Measurements from ENCODE around the gene LMX1A.

Gene LMX1A

GRCh38 chr1:165355977-165356811 is at the start of gene LMX1A:
TSS of gene LMX1A (minus strand) at chr1:165356715. CDS start at chr1:165355559, 1,156 bp downstream.
- no peak for DNase-seq (ENCODE audit: low read depth)

DNA sequence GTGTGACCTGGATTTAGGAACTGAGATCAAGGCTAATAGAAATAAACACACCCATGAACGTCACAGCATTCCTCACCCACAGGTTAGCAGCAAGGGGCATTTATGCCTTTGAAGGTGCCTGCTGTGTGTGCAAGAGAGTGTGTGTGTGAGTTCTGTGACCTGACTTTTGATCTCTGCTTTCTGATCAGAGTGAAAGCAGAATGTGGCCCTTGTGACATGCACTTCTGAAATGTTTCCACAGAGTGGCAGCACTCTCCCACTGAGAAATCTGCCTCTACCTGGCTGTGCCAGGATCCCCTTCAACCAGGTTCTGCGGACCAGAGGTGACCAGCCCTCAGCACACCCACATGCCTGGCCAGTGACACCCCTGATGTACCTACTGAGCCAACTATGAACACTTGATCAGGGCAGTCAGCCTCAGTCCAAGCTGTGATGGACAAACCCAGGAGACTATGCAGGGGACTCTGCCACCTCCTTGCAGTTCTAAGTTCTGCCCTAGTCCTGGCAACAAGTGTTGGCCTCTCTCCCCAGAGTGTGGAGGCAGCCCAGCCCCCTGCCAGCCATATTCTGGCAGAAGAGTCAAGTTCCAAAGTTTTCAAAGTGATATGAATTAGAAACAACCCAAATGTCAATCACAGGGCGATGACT is 47.4 kb upstream of the LMX1A start:
- no peak for DNase-seq (ENCODE audit: low read depth)

DNA sequence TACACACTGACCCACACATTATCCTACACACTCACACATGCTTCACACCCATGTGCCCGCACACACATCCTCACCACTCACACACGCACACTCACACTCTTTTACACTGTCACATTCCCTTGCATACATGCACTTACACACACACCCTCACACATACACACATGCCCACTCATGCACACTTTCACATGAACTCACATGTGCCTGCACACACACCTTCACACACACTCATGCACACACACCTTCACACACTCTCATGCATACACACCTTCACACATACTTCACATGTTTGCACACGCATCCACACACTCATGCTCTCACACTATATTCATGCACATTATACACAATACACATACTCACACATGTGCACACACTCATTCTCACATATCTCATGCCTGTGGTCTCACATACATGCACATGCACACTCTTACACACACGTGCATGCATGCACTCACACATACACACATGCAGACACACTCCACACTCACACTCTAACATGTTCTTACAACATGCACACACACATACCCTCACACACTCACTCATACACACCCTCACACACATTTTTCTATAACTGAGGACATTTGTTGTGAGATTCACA is 46.1 kb upstream of the LMX1A start:
- no peak for DNase-seq (ENCODE audit: low read depth)

DNA sequence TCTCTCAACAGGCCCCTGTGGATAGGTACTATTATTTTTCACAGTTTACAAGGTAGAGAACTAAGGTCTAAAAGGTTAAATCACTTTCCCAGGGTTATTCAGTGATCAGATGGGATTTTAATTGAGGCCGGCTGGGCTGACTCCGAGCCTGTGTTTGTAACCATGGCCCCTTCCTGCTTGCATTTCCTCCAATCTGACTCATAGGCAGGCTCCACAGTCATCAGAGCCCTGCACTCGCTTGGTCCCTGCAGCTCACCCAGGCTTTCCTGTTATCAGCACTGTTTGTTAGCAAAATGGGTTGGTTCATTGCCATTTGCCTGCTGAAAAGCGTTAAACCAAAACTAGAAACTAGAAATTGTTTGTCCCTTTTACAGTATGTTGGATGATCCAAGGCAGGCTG is 41.4 kb upstream of the LMX1A start:
- DNase-seq (ENCODE audit: low read depth), result no peak

DNA sequence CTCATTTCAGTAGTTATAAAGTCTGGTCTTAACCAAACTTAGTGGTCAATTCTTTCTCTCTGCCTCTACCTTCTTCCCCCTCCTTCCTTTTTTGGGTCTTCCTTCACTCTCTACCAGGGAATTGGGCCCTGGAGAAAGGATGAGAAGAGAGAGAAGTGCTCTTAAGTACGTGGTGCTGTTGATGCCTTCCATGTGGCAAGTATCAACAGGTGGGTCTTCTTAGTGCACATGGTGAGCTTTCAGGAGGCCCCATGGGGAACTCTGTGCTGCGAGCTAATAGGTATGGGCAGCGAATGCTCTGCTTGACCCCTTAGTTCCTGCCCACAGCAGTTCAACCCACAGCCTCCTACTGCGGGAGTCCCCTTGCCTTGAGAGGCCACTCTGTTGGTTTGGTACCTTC is 39.4 kb upstream of the LMX1A start:
- no peak for DNase-seq (ENCODE audit: low read depth)

DNA sequence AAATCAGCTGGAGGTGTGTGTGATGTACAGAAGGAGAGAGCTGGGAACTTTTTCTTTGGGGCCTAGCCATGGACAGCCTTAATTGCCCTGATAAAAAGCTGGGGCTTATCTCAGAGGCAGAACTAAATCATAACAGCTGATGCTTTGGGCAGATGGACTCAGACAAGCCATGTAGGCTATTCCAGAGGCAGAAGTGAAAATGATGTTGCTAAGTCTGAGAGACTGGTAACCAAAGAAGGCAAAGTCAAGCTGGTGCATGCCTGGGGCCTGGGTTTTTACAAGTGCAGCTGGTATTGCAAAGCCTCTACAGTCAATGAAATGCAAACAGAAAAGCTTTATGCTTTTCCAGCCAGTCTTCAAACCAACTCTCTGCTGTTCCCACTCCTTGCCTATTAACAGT is 39.0 kb upstream of the LMX1A start:
- DNase-seq (ENCODE audit: low read depth), result no peak

DNA sequence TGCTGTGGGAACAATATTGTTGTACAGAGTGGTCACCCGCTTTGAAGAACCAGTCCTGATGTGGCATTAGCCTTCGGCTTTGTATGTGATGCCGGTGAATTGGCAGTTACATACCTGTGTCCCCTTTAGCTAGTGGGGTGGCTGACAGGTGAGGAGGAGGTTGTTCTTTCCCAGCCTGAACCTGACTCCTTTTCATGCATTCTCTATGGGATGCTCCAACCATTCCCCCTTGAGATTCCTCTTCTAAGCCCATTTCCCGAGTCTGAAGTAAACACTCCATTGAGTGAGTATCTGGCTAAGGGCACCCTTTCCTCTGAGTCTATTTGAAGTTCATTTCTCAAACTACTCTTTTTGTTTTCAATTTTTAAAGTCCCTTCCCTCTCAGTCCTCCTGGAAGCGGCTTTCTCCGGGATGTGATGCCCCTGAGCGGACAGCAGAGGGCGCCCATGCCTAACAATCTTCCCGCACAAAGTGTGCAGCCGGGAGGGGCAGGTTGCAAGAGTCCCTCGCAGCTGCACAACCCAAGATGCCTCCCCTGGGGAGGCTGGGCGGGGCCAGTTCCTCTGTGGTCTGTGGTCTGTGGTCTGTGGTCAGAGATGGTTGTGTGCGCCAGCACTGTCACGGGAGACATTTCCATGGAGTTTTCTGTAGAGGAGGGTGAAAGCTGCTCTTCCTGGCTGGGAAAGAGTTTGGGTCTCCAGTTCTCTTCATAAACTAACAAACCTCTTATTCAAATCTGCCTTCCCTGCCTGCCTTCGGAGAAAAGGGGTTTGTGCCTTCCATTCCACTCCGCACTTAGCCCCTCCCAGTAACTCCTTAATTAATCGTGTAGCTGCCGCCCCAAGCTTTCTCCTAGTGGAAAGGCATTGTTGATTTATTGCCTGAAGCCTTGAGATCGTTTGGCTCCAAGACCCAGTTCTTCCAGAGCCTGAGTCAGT is 36.4 kb upstream of the LMX1A start:
- DNase-seq (ENCODE audit: low read depth), result peak; percentile 80

GRCh38 chr1:165389609-165390008 is 33.1 kb upstream of the LMX1A start:
- no peak for DNase-seq (ENCODE audit: low read depth)

- DNase-seq (ENCODE audit: low read depth), result no peak
Observed at GRCh38 chr1:165387961-165388360, 31.4 kb upstream of the LMX1A start.

- no peak for DNase-seq (ENCODE audit: low read depth)
Observed at GRCh38 chr1:165387505-165387904, 31.0 kb upstream of the LMX1A start.

DNA sequence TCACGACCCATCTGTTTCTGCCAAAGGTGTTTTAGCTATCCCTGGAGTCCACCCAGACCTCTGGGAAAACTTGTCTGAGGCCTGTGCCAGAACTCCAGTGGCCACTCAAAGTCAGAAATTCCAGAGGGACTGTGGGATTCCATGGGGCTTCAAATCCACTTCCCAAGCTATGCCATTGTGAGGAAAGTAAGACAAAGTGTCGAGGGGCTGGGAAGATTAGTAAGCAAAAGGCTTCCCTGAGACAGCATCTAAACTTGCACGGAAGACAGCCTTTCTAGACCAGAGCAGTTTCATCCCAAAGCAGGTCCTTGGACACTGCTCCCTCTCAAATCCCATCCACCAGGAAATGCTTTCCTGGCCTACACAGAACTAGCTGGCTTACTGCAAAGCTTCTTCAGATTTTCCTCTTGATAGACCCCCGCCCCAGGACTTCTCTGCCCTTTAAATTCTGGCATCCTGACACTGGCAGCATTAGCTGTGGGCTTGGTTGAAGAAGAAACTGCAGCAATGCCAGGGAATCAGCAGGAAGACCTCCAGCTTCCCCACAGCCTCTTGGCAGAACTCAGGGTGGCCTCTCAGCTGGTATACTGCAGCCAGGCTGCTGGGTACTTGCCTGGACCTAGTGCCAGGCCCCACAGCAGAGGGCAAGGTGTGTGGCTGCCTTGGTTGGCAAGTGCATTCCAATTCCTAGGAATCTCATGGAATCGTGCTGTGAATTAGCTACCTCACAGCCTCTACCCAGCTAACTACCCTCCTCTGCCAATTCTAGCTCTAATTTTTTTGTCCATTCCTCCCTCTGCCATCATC is 27.3 kb upstream of the LMX1A start:
- no peak for DNase-seq (ENCODE audit: low read depth)

DNA sequence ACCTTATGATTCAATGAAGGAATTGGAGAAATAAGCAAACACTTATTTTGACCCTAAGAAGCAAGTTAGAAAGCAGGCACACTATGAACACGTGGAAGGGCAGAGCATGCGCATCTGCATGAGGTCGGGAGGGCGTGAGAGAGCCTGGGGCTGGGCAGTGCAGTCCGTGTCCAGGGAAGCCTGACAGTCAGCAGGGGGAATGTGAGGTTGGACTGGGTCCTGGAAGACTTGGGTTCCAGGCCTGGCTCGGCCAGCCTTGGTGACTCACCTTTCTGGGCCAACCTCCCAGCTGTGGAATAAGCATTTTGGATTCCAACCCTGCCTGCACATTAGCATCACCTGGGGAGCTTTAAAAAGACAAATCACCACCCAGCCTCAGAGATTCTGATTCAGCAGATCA is 26.6 kb upstream of the LMX1A start:
- no peak for DNase-seq (ENCODE audit: low read depth)

DNA sequence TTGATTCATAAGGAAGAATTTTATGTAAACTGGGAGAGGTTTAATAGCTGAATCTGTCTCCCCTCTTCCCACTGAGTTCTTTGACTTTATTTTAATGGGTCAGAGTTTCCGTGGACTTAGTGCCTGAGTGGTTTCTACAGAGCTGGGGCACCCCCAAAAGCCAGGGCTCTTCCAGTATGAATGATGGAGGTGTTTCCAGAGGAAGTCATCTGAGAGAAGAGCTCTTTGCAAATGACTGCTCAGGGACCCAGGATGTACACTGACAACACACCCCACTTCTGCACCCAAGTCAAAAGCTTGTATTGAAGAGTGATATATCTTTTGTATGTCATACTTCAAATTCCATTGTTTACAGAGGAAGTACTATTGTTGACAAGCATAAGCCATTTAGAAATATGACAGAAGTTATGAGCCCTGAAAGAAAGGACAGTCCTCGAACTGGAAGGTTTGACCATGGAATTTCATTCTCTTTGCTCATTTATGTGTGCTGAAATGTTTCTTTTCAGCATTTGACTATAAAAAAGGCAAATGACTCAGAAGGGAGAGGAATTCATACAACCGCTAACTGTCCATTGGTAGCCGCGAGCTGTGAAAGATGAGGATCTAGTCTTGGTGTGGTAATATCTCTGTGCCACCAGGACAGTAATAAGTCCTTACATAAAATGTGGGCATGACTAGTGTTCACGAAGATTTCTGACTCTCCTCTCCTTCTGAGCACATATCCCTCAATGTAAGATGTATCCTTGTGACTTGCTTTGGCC is 25.4 kb upstream of the LMX1A start:
- DNase-seq (ENCODE audit: low read depth), result no peak

GRCh38 chr1:165376811-165377311 is 20.3 kb upstream of the LMX1A start:
- DNase-seq (ENCODE audit: low read depth), result no peak

DNA sequence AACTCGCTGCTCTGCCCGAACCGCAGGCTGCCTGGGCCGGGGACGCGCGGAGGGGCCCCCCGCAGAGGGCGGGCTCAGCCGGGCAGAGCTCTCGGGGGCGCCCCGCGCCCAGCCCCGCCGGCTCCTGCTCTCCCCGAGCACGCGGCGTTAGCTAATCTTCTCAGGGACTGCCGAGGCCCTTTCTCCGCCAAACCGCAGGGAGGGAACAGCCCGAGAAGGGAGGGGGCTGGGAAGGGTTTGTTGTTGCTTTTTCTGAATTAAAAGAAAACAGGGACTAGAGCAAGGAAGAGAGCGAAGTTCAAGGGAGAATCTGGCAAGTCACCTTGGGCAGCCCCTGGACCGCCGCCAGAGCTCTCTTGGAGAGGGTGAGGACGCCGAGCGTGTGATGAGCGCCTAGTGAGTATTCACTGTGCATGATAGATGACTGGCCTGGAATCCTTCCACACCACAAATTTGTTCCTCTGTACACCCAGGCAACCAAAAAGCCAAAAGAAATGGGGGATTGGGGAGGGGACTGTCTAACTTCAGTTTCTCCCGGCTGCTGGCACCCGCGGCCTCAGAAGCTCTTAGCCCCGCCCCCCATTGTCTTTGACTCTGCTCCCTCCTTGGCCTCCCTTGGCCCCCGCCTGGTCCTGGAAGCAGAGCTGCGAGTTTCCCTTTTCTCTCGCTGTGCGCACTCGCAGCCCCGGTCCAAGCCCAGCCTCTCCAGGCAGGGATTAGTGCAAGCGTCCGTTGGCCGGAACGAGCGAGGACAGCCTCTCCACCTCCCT is 19.7 kb upstream of the LMX1A start:
- DNase-seq (ENCODE audit: low read depth), result no peak

- DNase-seq (ENCODE audit: low read depth), result no peak
Observed at GRCh38 chr1:165375623-165376022, 19.1 kb upstream of the LMX1A start.

DNA sequence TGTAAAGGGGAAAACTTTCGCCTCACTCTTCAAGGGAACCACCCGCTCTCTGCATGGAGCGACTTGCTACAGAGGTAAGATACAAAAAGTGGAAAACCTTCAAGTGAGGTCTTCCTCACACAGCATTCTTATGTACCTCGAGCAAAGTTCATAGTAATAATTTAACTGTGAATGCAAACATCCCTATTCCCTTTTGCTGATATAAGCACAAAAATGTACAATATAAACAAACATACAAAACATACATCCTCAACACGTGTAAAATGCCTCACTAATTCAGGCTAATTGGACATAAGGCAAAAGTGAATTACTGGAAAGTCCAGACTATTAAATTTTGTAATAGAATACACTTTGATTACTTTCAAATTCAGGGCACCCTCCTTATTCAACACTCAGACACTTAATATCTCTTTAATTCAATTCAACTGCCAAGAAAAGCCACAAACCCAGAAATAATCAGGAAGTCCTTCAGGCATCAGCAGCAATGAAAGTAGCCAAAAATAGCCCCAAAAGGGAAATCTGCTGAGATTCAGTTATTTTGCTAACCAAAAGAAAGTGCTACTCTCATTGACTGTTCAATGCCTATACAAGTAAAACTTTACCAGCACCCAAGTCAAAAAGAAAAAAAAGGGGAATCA is 15.2 kb upstream of the LMX1A start:
- no peak for DNase-seq (ENCODE audit: low read depth)

DNA sequence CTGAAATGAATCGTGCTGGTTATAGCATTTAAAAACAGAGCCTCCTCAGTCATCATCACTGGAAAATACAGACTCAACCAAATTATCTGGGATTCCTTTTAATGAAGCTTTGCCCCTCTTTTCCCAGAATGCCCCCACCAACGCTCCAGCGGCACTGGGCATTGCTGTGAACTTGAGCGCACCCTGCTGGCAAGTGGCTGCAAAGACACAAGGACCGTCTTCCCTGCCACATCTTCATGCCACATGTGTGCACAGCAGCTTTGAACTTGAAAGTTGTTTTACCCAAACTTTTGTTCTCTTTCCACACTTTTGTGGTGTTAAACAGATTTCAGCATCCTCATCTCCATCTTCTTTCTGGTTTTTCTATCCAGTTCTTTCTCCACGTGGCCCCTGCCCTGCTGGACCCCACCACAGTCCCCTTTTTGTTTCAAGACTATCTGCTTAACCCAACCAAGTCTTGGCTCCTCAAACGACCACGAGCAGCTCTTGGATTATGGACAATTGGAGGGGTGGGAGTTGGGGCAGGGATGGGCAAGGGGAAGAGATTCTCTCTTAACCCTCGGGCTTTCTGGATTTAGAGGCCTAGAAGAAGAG is 12.8 kb upstream of the LMX1A start:
- DNase-seq (ENCODE audit: low read depth), result peak; percentile 31

Measured in stimulated activated CD8-positive, alpha-beta memory T cell treated with anti-CD3 and anti-CD28 coated beads, Interleukin-15, amount 100 ng/mL, for 1 hour (primary cell).